ENCODE results near the gene HORMAD2. TPM values are rescaled to one million over a fixed set of nuclear protein-coding genes. Genes with fewer than 3 reads are reported as not detected.

Gene HORMAD2
- total and polyA plus RNA-seq, 2 donors (not counting 3 experiments of a cell fraction or from before 2014, with no cell fraction given): not detected

DNA sequence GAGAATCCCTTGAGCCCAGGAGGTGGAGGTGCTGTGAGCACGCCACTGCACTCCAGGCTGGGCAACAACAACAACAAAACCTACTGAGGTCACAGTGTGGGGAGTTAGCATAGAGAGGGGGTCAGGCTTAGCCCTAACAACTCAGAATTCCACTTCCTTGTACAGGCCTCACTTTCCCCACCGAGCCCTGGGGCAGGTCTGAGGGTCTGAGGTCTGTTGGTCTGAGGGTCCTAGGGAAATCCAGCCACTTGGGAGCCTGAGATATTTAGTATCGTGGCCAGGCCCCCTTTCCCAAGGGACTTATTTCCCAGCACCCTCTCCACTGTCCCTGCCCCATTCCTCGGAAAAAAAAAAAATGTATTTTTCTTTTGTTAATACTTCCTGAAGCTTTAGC, 34.8 kb upstream of the HORMAD2 start:
- no peak overlapping the region for H2AFZ ChIP-seq (ENCODE audit: low read depth, low read length)
- ChIA-PET CTCF (interaction anchor here (1.4 kb wide), 1 partner anchor 43 kb away, joined by 4 read pairs; no protein-coding TSS in a partner anchor), POLR2A (interaction anchor here (0.7 kb wide), 1 partner anchor 205 kb away, joined by 3 read pairs; no protein-coding TSS in a partner anchor)
- TF ChIP-seq FOS (IDR thresholded peaks at IDR 0.05; ENCODE audit: borderline replicate concordance, insufficient read depth, low read length) (no peak), POLR2AphosphoS5 (IDR thresholded peaks at IDR 0.05; ENCODE audit: insufficient read depth, low read depth, low read length) (no peak), POLR2A (IDR thresholded peaks at IDR 0.05; ENCODE audit: low read depth, low read length) (no peak)
- TF ChIP-seq, protein P1, sequence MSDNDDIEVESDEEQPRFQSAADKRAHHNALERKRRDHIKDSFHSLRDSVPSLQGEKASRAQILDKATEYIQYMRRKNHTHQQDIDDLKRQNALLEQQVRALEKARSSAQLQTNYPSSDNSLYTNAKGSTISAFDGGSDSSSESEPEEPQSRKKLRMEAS (IDR thresholded peaks at IDR 0.05; ENCODE audit: insufficient read depth, insufficient read length): no peak
- TF ChIP-seq, protein P2, sequence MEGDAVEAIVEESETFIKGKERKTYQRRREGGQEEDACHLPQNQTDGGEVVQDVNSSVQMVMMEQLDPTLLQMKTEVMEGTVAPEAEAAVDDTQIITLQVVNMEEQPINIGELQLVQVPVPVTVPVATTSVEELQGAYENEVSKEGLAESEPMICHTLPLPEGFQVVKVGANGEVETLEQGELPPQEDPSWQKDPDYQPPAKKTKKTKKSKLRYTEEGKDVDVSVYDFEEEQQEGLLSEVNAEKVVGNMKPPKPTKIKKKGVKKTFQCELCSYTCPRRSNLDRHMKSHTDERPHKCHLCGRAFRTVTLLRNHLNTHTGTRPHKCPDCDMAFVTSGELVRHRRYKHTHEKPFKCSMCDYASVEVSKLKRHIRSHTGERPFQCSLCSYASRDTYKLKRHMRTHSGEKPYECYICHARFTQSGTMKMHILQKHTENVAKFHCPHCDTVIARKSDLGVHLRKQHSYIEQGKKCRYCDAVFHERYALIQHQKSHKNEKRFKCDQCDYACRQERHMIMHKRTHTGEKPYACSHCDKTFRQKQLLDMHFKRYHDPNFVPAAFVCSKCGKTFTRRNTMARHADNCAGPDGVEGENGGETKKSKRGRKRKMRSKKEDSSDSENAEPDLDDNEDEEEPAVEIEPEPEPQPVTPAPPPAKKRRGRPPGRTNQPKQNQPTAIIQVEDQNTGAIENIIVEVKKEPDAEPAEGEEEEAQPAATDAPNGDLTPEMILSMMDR (IDR thresholded peaks at IDR 0.05; ENCODE audit: extremely low read depth in 1 of 2, insufficient read depth in 1 of 2, low read depth in 1 of 2, low read length in 2 of 2): no peak
- DNase-seq (ENCODE audit: low read depth, low spot score) (no peak), FAIRE-seq (no peak)
- no peak overlapping the region for H3K27ac ChIP-seq (ENCODE audit: insufficient read depth, low read depth, low read length)
- H3K36me3 ChIP-seq (ENCODE audit: control insufficient read depth in 2 of 2, extremely low read depth in 1 of 2, insufficient read depth in 2 of 2, low read length in 2 of 2): no peaks in the 10 kb centered on the region
- H4K20me1 ChIP-seq (replicated peaks; ENCODE audit: control insufficient read depth, extremely low read depth, insufficient read depth, low read length): no peaks in the 10 kb centered on the region
- H3K9me3 ChIP-seq (replicated peaks; ENCODE audit: control insufficient read depth, insufficient read depth, low read length): no peaks in the 10 kb centered on the region
- no peaks in the 10 kb centered on the region for H3K27me3 ChIP-seq (ENCODE audit: control insufficient read depth in 2 of 2, insufficient read depth in 2 of 2, low read length in 2 of 2)
- dilution Hi-C loops (cut with MboI; ENCODE audit: extremely low pct_ligation_motif_present, low sequenced_read_pairs) (no loop called here), intact Hi-C loops (cut with micrococcal nuclease) (no loop called here)
- no peak overlapping the region for H3K4me3 ChIP-seq (replicated peaks in 1 of 3; ENCODE audit: insufficient read depth in 1 of 3, low read depth in 1 of 3, low read length in 3 of 3)
- H3K4me2 ChIP-seq (ENCODE audit: insufficient read depth, low read length): no peak overlapping the region
- H3K9ac ChIP-seq (replicated peaks; ENCODE audit: extremely low read depth, insufficient read depth, low read length): no peak overlapping the region
- no peaks in the 10 kb centered on the region for H3K79me2 ChIP-seq (ENCODE audit: control insufficient read depth, insufficient read depth, low read length)
- H3K4me1 ChIP-seq (ENCODE audit: control insufficient read depth, extremely low read depth, insufficient read depth, low read length): peaks cover 19% of the 10 kb centered on the region
- BruUV-seq (replicated peaks): no TSS peak
- H3K9me1 ChIP-seq (replicated peaks; ENCODE audit: control insufficient read depth, extremely low read depth, insufficient read depth, low read length): no peaks in the 10 kb centered on the region

Measured in endothelial cell of umbilical vein (primary cell).